Hematopoietic multipotent progenitor cell (in vitro differentiated cells): ENCODE measurements around the gene KCTD17. TPM values are rescaled to one million over a fixed set of nuclear protein-coding genes. Genes with fewer than 3 reads are reported as not detected.

Experiments used
- DNase-seq, 3 donors: peaks; one replicate each; pipeline ENCODE4 v3.0.0-alpha.2; 2011 to 2015; ENCODE audit warnings: low read depth in 2 of 3, low spot score in 2 of 3
- total RNA-seq: library from RNA; depleted of rRNA; stranded (reverse); fragments of >200 nt; gene quantifications from one replicate; pipeline ENCODE4 v1.2.3, GENCODE V29; 2012

Gene KCTD17
- total RNA-seq, 1 donor, result 12.9 TPM

GRCh38 chr22:37039466-37039865 lies 12.1 kb upstream of the KCTD17 start:
- no peak for DNase-seq

DNA sequence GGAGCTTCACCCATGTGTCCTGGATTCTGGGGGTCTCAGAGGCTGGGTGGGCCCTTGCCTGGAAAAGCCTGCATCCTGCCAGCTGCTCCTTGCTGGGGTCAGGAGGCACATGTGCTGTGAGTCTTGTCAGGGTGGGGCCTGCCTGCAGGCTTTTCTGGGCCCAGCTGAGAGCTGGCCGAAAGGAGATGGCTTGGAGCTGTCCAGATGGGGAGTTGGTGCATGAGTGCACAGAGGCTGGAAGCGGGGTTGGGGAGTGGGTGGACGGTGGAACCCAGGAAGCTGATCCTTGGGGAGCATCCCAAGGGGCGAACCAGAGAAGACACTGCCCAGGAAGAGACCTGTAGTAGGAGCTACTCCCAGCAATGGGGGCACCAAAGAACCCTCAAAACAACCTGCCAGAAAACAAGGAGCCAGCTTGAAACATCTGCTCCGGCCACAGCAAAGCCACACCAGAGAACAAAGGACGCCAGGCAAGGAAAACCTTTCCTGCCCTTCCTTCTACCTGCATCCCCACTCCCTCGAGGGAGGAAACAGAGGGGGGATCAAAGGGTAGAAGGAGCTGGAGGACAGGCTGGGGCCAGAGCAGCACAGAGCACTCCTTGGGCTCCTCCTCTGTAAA lies 8.2 kb upstream of the KCTD17 start:
- no peak for DNase-seq

- peak in 2 of 3 donors; percentile 72 to 76 for DNase-seq
These were observed 7.6 kb upstream of the KCTD17 start for GRCh38 chr22:37043828-37044538.

DNA sequence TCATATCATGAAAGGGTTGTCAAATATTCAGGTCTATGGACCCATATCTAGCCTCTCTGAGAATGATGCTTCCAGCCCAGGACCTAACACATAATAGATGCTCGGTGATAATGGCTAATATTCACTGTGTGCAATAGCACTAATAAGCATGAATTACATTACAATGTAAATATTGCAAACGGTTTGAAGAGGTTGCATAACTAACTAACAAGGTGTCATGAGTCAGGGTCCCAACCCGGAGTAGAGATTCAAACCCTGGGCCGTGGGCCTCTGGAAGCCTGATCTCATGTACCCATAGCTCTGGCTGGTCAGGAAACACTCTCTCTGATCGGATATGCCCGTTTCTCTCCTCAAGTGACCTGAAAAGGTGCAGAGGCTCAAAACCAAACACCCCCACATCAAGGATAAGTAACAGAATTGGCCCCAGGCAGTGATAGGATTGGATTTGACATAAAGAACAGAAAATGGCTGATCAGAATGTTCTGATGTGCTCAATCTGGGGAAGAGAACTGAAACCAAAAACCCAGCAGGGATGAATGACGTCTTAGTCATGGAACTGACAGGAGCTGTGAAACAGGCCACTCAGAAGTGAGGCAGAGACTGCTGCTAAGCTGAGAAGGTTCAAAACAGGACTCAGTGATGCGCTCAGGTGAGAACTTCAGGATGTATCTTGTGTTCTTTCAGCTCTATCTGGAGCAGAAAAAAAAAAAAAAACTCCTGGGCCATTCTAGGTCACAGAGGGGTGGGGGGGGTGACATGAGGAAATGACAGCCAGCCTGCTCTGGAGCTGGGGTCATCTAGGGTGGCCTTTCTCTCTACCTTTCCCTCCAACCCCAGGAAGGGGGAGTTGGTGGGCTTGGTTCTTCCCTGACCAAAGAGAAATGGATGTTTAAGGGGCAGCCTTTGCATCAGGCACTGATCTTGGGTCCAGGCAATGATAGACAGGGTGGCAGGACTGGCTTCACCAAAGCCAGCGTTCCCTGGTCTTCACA lies 6.6 kb upstream of the KCTD17 start:
- DNase-seq, result no peak

DNA sequence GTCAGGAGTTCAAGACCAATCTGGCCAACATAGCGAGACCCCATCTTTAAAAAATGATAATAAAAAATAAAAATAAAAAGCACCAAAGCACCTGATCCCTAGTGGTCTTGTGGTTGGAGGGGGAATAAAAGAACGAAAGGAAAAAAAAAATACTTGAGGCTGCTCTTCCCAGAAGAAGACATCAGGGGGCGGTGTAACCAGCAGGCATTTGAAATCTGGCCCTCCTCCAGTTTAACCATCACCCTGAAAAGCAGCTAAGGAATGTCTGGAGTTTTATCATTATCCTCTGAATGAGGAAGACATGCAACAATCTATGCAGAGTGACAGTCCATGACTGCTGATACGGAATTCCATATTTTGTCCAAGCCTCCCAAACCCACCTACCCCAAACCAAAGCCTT lies 5.6 kb upstream of the KCTD17 start:
- DNase-seq, result peak in 2 of 3 donors; percentile 31 to 45

GRCh38 chr22:37046589-37046988 lies 5.0 kb upstream of the KCTD17 start:
- DNase-seq, result no peak

- DNase-seq, result no peak
These were observed 4.5 kb upstream of the KCTD17 start for GRCh38 chr22:37047006-37047405.

DNA sequence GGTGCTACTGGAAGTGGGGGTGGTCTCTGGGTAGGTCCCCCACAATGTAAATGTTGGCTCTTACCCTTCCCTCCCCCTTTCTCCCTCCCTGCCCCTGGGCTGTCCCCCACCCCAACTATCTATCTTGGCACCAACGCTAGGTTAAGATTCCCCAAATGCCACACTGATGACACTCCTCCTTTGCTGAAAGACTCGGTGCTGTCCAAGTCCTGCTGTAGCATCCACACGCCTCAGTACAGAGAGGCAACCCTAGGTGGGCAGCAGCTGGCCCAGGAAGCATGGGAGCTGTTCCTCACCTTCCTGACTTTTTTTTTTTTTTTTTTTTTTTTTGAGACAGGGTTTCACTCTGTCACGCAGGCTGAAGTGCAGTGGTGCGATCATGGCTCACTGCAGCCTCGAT lies 3.4 kb upstream of the KCTD17 start:
- DNase-seq, result no peak

DNA sequence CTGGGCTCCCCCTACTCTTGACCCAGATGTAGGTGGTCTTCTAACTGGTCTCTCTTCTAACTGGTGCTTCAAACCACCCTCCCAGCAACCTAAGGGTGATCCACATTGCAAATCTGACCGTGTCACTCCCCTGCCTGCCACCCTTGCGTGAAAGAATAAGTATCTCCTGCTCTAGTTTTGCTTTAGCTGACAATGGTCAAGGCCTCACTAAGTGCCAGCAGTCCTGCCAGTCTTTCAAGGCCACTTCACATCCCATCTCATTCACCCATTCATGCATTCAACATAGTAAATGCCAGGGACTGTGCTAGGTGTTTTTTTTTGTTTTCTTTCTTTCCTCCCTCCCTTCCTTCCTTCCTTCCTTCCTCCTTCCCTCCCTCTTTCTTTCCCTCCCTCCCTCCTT lies 2.3 kb upstream of the KCTD17 start:
- no peak for DNase-seq

DNA sequence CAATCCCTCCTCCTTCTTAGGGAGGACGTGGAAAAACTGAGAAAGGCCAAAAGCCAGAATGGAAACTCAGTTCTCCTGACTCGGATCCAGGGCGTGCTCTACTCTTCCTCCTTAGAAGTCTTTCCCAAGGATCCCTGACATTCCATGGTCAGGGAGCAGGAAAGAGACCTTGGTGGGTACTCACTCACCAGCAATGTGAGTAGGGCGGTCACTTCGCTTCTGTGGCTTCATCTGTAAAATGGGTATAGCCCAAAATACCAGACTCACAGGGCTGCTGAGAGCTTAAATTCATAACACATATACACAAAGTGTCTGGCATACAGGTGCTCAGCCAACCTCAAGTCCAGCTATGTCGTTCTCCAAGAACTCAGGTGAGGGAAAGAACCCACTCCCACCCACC lies 629 bp upstream of the KCTD17 start:
- DNase-seq, result no peak

DNA sequence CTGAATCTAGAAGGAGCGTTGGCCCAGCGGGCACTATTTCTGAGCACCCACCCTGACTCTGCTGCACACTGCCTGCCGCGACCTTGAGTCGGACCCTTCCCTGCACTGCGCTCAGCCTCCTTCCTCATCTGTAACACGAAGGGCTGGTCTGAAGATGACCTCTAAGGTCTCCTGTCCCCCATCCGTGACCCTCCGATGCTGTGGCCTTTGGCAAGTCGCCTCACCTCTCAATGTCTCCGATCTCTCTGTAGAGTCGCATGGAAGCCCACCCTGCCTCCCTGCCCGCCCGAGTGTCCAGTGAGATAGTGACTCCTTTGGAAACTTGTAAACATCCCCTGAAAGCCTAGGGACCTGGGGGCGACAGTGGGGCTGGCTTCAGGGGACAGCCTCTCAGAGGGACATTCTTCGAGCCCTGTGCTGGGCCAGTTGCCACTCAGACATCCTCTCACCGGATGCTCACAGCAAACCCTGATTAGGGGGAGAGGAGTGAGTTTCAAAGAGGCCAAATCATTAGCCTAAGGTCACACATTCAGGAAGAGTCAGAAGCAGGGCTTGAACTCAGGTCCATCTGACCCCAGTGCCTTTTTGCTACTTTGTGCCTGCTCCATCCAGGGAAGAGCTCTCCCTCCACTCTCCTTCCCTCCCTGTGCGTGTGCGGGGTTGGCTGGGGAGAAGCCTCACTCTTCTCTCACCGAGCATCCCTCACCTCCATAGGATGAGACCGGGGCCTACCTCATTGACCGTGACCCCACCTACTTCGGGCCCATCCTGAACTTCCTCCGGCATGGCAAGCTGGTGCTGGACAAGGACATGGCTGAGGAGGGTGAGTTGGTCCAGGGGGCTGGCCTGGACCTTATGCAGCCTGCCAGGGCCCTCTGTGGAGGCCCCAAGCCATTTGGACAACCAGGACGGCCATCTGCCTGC lies 1.1 kb downstream of the KCTD17 start:
- DNase-seq, result no peak

GRCh38 chr22:37053310-37054055 lies 1.9 kb downstream of the KCTD17 start:
- DNase-seq, result no peak

GRCh38 chr22:37054056-37054395 lies 2.5 kb downstream of the KCTD17 start:
- DNase-seq, result no peak

- DNase-seq, result no peak
These were observed 3.2 kb downstream of the KCTD17 start for GRCh38 chr22:37054600-37055365.

DNA sequence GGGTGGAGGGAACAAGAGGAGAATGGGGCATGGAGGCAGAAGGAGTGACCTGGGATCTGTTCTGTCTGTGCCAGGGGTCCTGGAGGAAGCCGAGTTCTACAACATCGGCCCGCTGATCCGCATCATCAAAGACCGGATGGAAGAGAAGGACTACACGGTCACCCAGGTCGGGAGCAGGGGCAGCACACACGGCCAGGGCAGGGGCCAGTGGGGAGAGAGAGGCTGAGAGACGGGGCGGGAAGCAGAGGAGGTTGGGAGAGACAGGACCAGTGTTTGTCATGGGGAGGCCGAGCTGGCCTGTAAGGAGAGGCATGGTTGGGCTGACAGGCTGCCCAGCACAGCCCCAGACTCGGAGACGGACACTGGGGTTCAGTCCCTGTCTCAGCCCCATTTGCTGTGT lies 4.7 kb downstream of the KCTD17 start:
- DNase-seq, result no peak

DNA sequence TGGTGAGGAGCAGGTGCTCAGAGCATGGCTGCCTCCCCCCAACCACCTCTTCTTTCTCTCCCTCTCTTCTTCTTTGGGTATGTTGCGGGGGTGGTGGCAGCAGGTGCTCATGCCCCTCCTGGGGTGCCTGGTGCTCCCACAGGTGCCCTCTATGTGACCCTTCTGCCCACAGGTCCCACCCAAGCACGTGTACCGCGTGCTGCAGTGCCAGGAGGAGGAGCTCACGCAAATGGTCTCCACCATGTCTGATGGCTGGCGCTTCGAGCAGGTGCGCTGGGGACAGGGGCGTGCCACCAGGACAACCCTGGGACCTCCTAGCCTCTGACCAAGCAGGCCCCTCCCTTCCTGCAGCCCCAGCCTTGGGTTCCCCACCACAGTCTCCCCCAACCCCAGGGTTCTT lies 5.7 kb downstream of the KCTD17 start:
- no peak for DNase-seq

- DNase-seq, result no peak
These were observed 6.4 kb downstream of the KCTD17 start for GRCh38 chr22:37057796-37058510.

DNA sequence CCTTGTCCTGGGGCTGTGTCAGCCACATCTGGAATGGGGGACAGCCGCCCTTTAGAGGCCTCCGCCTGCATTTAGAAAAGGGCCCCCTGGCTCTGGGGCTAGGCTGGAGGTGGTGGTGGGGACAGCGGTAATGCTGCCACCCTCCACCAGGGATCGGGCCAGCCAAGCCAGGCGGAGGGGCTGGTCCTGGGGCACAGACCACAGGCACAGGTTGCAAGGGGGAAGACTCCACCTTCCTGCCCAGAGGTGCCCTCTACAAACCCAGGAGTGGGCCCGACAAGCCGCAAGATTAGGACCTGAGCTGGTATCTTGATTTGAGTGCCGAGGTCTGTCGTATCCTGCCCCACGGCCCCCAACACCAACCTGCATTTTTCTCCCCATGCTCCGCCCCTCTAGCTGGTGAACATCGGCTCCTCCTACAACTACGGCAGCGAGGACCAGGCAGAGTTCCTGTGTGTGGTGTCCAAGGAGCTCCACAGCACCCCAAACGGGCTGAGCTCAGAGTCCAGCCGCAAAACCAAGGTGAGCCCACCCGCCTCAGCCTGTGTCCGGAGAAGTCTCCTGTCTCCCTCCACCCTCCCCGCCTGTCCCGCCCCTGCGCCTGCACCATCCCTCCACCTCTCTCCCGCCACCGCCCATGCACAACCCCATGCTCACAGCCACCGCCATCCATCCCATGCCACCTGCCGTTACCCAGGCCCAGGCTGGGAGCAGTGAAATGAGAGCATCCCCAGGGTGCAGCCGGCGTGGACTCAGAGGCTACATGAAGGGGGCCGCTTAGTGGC lies 7.6 kb downstream of the KCTD17 start:
- no peak for DNase-seq
